GM21529 (cell line): ENCODE data around the gene SMS.

Experiments used
- ATAC-seq: cut with Tn5 transposase; IDR thresholded peaks from one replicate; pipeline ENCODE4 v1.9.1; 2021; ENCODE audit not compliant: unreplicated experiment

Gene SMS

GRCh38 chrX:21940356-21940829, at the start of gene SMS:
Gene SMS (plus strand): TSS chrX:21940709. CDS start chrX:21940825, 116 bp downstream.
- peak; percentile 69 for ATAC-seq

GRCh38 chrX:21905313-21905712, 35.2 kb upstream of the SMS start:
- no peak for ATAC-seq

- ATAC-seq: no peak
These were observed 34.6 kb upstream of the SMS start for GRCh38 chrX:21905953-21906352.

- no peak for ATAC-seq
These were observed 33.2 kb upstream of the SMS start for GRCh38 chrX:21907260-21907659.

- ATAC-seq: no peak
These were observed 29.0 kb upstream of the SMS start for GRCh38 chrX:21911481-21911880.

GRCh38 chrX:21912220-21912619, 28.3 kb upstream of the SMS start:
- ATAC-seq: no peak

- ATAC-seq: no peak
These were observed 27.5 kb upstream of the SMS start for GRCh38 chrX:21912989-21913388.

- no peak for ATAC-seq
These were observed 14.4 kb upstream of the SMS start for GRCh38 chrX:21926116-21926515.

- ATAC-seq: peak; percentile 94
These were observed 13.8 kb upstream of the SMS start for GRCh38 chrX:21926527-21927278.

GRCh38 chrX:21929209-21929608, 11.3 kb upstream of the SMS start:
- ATAC-seq: no peak

- ATAC-seq: no peak
These were observed 9.5 kb upstream of the SMS start for GRCh38 chrX:21930986-21931385.

- peak; percentile 48 for ATAC-seq
These were observed 8.1 kb upstream of the SMS start for GRCh38 chrX:21932292-21933002.

- ATAC-seq: no peak
These were observed 7.4 kb upstream of the SMS start for GRCh38 chrX:21933077-21933476.

GRCh38 chrX:21934414-21934813, 6.1 kb upstream of the SMS start:
- no peak for ATAC-seq

GRCh38 chrX:21939906-21940305, 603 bp upstream of the SMS start:
- ATAC-seq: no peak

- no peak for ATAC-seq
These were observed 3.1 kb downstream of the SMS start for GRCh38 chrX:21943460-21944135.

- no peak for ATAC-seq
These were observed 3.7 kb downstream of the SMS start for GRCh38 chrX:21944136-21944615.

GRCh38 chrX:21946925-21947641, 6.6 kb downstream of the SMS start:
- ATAC-seq: no peak

- no peak for ATAC-seq
These were observed 7.2 kb downstream of the SMS start for GRCh38 chrX:21947671-21948070.

GRCh38 chrX:21948897-21949578, 8.5 kb downstream of the SMS start:
- no peak for ATAC-seq
